Fibroblast of villous mesenchyme (primary cell): ENCODE measurements around the gene THEMIS2. TPM values are rescaled to one million over a fixed set of nuclear protein-coding genes. Genes with fewer than 3 reads are reported as not detected.

Experiments
- DNase-seq: peaks from one replicate; pipeline ENCODE4 v3.0.0-alpha.2; 2010; ENCODE audit warnings: low read depth
- H3K4me3 ChIP-seq: 2 replicates; pipeline ENCODE4 v1.5.1; 2011; ENCODE audit warnings: low read depth, mild to moderate bottlenecking, low read length
- total RNA-seq: library from RNA; depleted of rRNA; stranded (reverse); fragments of >200 nt; gene quantifications from 2 replicates; pipeline ENCODE4 v1.2.3, GENCODE V29; 2012
- TF ChIP-seq, protein P1 (sequence below): IDR thresholded peaks from 2 replicates; pipeline ENCODE4 v1.5.1; 2012; ENCODE audit warnings: low read depth, mild to moderate bottlenecking, low read length; ENCODE audit not compliant: insufficient read depth

THEMIS2 gene
- total RNA-seq, 1 donor: 3.0 TPM

GRCh38 chr1:27915082-27915575 is 42.8 kb downstream of the THEMIS2 start:
- TF ChIP-seq, protein P1, sequence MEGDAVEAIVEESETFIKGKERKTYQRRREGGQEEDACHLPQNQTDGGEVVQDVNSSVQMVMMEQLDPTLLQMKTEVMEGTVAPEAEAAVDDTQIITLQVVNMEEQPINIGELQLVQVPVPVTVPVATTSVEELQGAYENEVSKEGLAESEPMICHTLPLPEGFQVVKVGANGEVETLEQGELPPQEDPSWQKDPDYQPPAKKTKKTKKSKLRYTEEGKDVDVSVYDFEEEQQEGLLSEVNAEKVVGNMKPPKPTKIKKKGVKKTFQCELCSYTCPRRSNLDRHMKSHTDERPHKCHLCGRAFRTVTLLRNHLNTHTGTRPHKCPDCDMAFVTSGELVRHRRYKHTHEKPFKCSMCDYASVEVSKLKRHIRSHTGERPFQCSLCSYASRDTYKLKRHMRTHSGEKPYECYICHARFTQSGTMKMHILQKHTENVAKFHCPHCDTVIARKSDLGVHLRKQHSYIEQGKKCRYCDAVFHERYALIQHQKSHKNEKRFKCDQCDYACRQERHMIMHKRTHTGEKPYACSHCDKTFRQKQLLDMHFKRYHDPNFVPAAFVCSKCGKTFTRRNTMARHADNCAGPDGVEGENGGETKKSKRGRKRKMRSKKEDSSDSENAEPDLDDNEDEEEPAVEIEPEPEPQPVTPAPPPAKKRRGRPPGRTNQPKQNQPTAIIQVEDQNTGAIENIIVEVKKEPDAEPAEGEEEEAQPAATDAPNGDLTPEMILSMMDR: no peak
- peak overlapping the region; percentile 30 for H3K4me3 ChIP-seq
- DNase-seq: no peak

- H3K4me3 ChIP-seq: no peak overlapping the region
- TF ChIP-seq, protein P1: no peak
- no peak for DNase-seq
Measured at GRCh38 chr1:27922272-27922671, 49.9 kb downstream of the THEMIS2 start.

DNA sequence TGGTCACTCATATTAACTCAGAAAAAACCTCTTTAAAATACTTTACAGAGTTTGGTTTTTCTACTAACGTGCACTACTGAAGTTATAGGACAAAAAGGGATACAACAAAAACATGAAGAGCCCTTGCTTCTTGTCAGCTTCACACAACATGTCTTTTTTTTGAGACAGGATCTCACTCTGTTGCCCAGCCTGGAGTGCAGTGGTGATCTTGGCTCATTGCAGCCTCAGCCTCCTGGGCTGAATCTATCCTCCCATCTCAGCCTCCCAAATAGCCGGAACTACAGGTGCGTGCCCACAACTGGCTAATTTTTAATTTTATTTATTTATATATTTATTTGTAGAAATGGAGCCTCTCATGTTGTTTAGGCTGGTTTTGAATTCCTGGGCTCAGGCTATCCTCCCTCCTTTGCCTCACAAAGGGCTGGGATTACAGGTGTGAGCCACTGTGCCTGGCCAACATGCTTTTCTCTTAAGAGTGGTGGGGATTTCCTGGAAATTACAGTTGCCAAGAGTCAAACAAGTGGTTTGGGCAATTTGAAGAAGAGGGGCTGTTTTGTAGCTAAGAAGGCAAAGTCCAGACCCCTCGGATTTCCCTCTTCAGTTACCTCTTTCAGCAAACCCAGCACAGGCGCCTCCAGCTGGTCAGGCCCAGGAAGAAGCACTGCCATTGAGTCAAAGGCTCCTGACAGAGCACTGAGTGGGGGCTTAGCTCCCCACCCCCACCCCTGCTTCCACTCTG is 56.0 kb downstream of the THEMIS2 start:
- no peak for DNase-seq
- TF ChIP-seq, protein P1: no peak
- H3K4me3 ChIP-seq: no peak overlapping the region

DNA sequence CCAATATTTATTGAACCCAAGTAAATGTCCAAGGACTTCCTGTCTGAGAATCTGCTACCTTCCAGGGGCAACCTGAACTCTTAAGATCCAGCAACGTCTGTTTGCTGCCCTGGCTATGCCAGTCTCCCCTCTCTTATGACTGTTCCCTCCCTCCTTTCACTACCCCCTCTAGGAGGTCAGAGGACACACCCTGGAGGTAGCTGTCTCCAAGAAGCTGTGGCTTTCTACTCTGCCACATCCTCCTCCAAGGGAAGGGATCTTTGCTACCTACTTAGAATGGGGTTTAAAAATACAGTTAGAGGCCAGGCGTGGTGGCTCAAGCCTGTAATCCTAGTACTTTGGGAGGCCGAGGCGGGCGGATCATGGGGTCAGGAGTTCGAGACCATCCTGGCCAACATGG is 58.8 kb downstream of the THEMIS2 start:
- H3K4me3 ChIP-seq: no peak overlapping the region
- DNase-seq: no peak
- TF ChIP-seq, protein P1: no peak

GRCh38 chr1:27931759-27932158 is 59.4 kb downstream of the THEMIS2 start:
- no peak for DNase-seq
- no peak overlapping the region for H3K4me3 ChIP-seq
- TF ChIP-seq, protein P1: no peak

- H3K4me3 ChIP-seq: no peak within 1 kb of the TSS
- DNase-seq: no peak
- TF ChIP-seq, protein P1: no peak
Measured at GRCh38 chr1:27934818-27935549, 62.6 kb downstream of the THEMIS2 start, which contains the start of gene SMPDL3B. SMPDL3B (plus strand) TSS chr1:27935000; CDS start chr1:27935184, 184 bp downstream.
